Testis (tissue), 2 donors: ENCODE data around the gene TNS2.
"Not testable (repeated sequence)": the region's sequence is repeated elsewhere in the genome, so short reads cannot be mapped to it uniquely, and the experiment has no call there.

ENCODE experiments used
- POLR2A ChIP-seq: fragments of 450-650 bp; IDR thresholded peaks from one replicate; pipeline ENCODE4 v1.6.1; 2017; ENCODE audit warnings: antibody characterized with exemption, mild to moderate bottlenecking, moderate library complexity
- TF ChIP-seq, protein P1 (sequence below), 3 experiments: fragments of 450-650 bp in 2 of 3; fragments of 200-600 bp in 1 of 3; sonication (generic) in 1 of 3; IDR thresholded peaks; one replicate each; pipeline ENCODE4 v1.5.1; 2016 to 2019; ENCODE audit warnings: antibody characterized with exemption in 3 of 3, mild to moderate bottlenecking in 2 of 3, moderate library complexity in 1 of 3

DNA sequence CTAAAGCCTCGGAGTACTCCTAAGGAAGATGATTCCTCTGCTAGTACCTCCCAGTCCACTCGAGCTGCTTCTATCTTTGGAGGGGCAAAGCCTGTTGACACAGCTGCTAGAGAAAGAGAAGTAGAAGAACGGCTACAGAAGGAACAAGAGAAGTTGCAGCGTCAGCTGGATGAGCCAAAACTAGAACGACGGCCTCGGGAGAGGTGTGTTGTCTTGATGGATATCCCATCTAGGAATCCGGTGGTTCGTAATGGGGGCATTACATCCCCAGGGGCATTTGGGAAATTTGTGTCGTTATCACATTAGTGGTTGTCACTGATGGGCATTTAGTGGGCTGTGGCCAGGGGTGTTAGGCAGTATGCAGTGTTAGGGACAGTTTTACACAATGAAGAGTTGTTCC is 16.0 kb upstream of the TNS2 start:
- TF ChIP-seq, protein P1, sequence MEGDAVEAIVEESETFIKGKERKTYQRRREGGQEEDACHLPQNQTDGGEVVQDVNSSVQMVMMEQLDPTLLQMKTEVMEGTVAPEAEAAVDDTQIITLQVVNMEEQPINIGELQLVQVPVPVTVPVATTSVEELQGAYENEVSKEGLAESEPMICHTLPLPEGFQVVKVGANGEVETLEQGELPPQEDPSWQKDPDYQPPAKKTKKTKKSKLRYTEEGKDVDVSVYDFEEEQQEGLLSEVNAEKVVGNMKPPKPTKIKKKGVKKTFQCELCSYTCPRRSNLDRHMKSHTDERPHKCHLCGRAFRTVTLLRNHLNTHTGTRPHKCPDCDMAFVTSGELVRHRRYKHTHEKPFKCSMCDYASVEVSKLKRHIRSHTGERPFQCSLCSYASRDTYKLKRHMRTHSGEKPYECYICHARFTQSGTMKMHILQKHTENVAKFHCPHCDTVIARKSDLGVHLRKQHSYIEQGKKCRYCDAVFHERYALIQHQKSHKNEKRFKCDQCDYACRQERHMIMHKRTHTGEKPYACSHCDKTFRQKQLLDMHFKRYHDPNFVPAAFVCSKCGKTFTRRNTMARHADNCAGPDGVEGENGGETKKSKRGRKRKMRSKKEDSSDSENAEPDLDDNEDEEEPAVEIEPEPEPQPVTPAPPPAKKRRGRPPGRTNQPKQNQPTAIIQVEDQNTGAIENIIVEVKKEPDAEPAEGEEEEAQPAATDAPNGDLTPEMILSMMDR (IDR thresholded peaks at IDR 0.05): not testable (repeated sequence)
- TF ChIP-seq POLR2A: not testable (repeated sequence)
